ENCODE measurements around the gene SLC22A1. TPM values are rescaled to one million over a fixed set of nuclear protein-coding genes. Genes with fewer than 3 reads are reported as not detected.

The SLC22A1 gene
- total and polyA plus RNA-seq, 2 donors (not counting 1 experiment from before 2014, with no cell fraction given): 0.18 to 1.5 TPM

DNA sequence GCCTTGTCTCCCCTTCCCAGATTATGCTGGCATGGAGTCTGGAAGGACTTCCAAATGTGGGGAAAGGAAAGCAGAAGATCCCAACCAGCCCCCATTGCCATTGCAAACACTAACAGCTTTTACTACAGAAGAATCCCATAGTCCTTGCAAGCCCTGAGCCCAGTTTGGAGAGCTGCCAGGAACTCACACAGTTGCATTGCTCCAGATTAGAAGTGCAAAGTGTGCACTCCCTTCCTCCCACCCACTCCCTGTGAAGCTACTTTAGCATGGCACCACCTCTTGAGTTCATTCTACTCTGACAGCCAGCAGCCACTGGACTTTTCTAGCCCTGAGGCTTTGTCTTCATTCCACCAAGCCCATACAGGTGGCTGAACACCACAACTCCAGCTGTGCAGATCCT is 69.4 kb downstream of the SLC22A1 start:
- H3K4me1 ChIP-seq (ENCODE audit: control insufficient read depth in 2 of 2, insufficient read depth in 2 of 2, low read length in 2 of 2): no peaks in the 10 kb centered on the region
- H4K20me1 ChIP-seq (ENCODE audit: control insufficient read depth, insufficient read depth, low read length, poor library complexity, severe bottlenecking): no peaks in the 10 kb centered on the region
- no peak for DNase-seq
- Mint-ChIP-seq H3K27me3 (no peaks in the 10 kb centered on the region), H3K4me3 (no peak overlapping the region), H3K4me1 (no peaks in the 10 kb centered on the region), H3K9me3 (ENCODE audit: insufficient read depth) (peaks cover 10% of the 10 kb centered on the region), H3K27ac (no peak overlapping the region)
- ChIA-PET CTCF (no interaction called here), POLR2A (no interaction called here)
- no peak overlapping the region for H3K9ac ChIP-seq (ENCODE audit: low read length)
- no peak overlapping the region for H3K27ac ChIP-seq (ENCODE audit: low read length in 2 of 2)
- H2AFZ ChIP-seq (ENCODE audit: insufficient read depth, low read depth, low read length, poor library complexity, severe bottlenecking): no peak overlapping the region
- no peak for TF ChIP-seq EZH2 (IDR thresholded peaks at IDR 0.05; ENCODE audit: borderline replicate concordance, insufficient read depth, low read depth, low read length, poor library complexity, severe bottlenecking)
- TF ChIP-seq CTCF (IDR thresholded peaks at IDR 0.05): no peak
- H3K36me3 ChIP-seq (replicated peaks in 1 of 2; ENCODE audit: control extremely low read depth in 1 of 2, control insufficient read depth in 1 of 2, extremely low read depth in 1 of 2, insufficient read depth in 2 of 2, low read length in 1 of 2): no peaks in the 10 kb centered on the region
- ATAC-seq (ENCODE audit: low read depth): no peak
- no peaks in the 10 kb centered on the region for H3K79me2 ChIP-seq (ENCODE audit: control insufficient read depth, insufficient read depth, low read length)
- H3K9me3 ChIP-seq (ENCODE audit: control extremely low read depth in 1 of 3, control insufficient read depth in 2 of 3, insufficient read depth in 1 of 3, low read length in 2 of 3): peaks cover 0 to 18% (median 14%) of the 10 kb centered on the region in 3 donors
- no peaks in the 10 kb centered on the region for H3K27me3 ChIP-seq (replicated peaks in 1 of 4; ENCODE audit: control extremely low read depth in 1 of 4, control insufficient read depth in 3 of 4, insufficient read depth in 4 of 4, low read length in 3 of 4)
- H3K4me3 ChIP-seq (ENCODE audit: control extremely low read depth in 1 of 5, extremely low read depth in 1 of 5, insufficient read depth in 1 of 5, low read depth in 2 of 5, low read length in 4 of 5): no peak overlapping the region
- intact Hi-C loops (cut with micrococcal nuclease): no loop called here
- H3K4me2 ChIP-seq (replicated peaks; ENCODE audit: low read depth, low read length, poor library complexity, severe bottlenecking): no peak overlapping the region

- H3K27me3 Mint-ChIP-seq: no peaks in the 10 kb centered on the region
- Histone ChIP-seq H3K4me1 (ENCODE audit: control insufficient read depth in 2 of 2, insufficient read depth in 2 of 2, low read length in 2 of 2) (no peaks in the 10 kb centered on the region), H3K4me3 (ENCODE audit: control extremely low read depth in 1 of 5, extremely low read depth in 1 of 5, insufficient read depth in 1 of 5, low read depth in 2 of 5, low read length in 4 of 5) (no peak overlapping the region), H3K36me3 (replicated peaks in 1 of 2; ENCODE audit: control extremely low read depth in 1 of 2, control insufficient read depth in 1 of 2, extremely low read depth in 1 of 2, insufficient read depth in 2 of 2, low read length in 1 of 2) (no peaks in the 10 kb centered on the region), H2AFZ (ENCODE audit: insufficient read depth, low read depth, low read length, poor library complexity, severe bottlenecking) (no peak overlapping the region), H3K27me3 (replicated peaks in 1 of 4; ENCODE audit: control extremely low read depth in 1 of 4, control insufficient read depth in 3 of 4, insufficient read depth in 4 of 4, low read length in 3 of 4) (no peaks in the 10 kb centered on the region), H3K27ac (ENCODE audit: low read length in 2 of 2) (no peak overlapping the region), H3K9ac (ENCODE audit: low read length) (no peak overlapping the region), H3K9me3 (ENCODE audit: control extremely low read depth in 1 of 3, control insufficient read depth in 2 of 3, insufficient read depth in 1 of 3, low read length in 2 of 3) (peaks cover 0 to 18% (median 14%) of the 10 kb centered on the region in 3 donors), H3K4me2 (replicated peaks; ENCODE audit: low read depth, low read length, poor library complexity, severe bottlenecking) (no peak overlapping the region), H3K79me2 (ENCODE audit: control insufficient read depth, insufficient read depth, low read length) (no peaks in the 10 kb centered on the region), H4K20me1 (ENCODE audit: control insufficient read depth, insufficient read depth, low read length, poor library complexity, severe bottlenecking) (no peaks in the 10 kb centered on the region)
- ChIA-PET CTCF (no interaction called here), POLR2A (no interaction called here)
- no peak for ATAC-seq (ENCODE audit: low read depth)
- intact Hi-C loops (cut with micrococcal nuclease): no loop called here
- H3K9me3 Mint-ChIP-seq (ENCODE audit: insufficient read depth): peaks cover 21% of the 10 kb centered on the region
- WGBS (ENCODE audit: insufficient coverage): no CpG with 5 or more reads among the region's 1 CpG
- no peak for DNase-seq
- TF ChIP-seq CTCF (IDR thresholded peaks at IDR 0.05) (no peak), EZH2 (IDR thresholded peaks at IDR 0.05; ENCODE audit: borderline replicate concordance, insufficient read depth, low read depth, low read length, poor library complexity, severe bottlenecking) (no peak)
- H3K4me3 Mint-ChIP-seq: no peak overlapping the region
- no peak overlapping the region for H3K27ac Mint-ChIP-seq
- no peaks in the 10 kb centered on the region for H3K4me1 Mint-ChIP-seq
These were observed 71.2 kb downstream of the SLC22A1 start for GRCh38 chr6:160192840-160193239.

Data from B cell (primary cell).